ENCODE data around the gene AKTIP. TPM values are rescaled to one million over a fixed set of nuclear protein-coding genes. Genes with fewer than 3 reads are reported as not detected.

Gene AKTIP
- polyA plus RNA-seq, 1 donor from 2014 or later = 68.6 TPM

- Histone ChIP-seq H3K36me3 (ENCODE audit: insufficient read depth, low read length) (no peaks in the 10 kb centered on the region), H3K27ac (ENCODE audit: low read length) (no peak overlapping the region), H2AFZ (ENCODE audit: low read depth, low read length) (no peak overlapping the region)
Observed at GRCh38 chr16:53517851-53518250, 14.8 kb upstream of the AKTIP start.

GRCh38 chr16:53515811-53516210, 12.8 kb upstream of the AKTIP start:
- H3K4me3 ChIP-seq (ENCODE audit: low read length) = no peak overlapping the region
- no peaks in the 10 kb centered on the region for H4K20me1 ChIP-seq (ENCODE audit: insufficient read depth)
- no peaks in the 10 kb centered on the region for H3K36me3 ChIP-seq (ENCODE audit: insufficient read depth, low read length)
- no peaks in the 10 kb centered on the region for H3K9me3 ChIP-seq (ENCODE audit: low read length)
- no peaks in the 10 kb centered on the region for H3K79me2 ChIP-seq (replicated peaks; ENCODE audit: insufficient read depth, low read length)
- H3F3A ChIP-seq (ENCODE audit: insufficient read depth, low read length, poor library complexity, severe bottlenecking) = no peaks in the 10 kb centered on the region
- no peaks in the 10 kb centered on the region for H3K9me2 ChIP-seq (ENCODE audit: insufficient read depth, low read length)
- no peaks in the 10 kb centered on the region for H3K27me3 ChIP-seq (ENCODE audit: insufficient read depth, low read depth, low read length)
- H3K27ac ChIP-seq (ENCODE audit: low read length) = no peak overlapping the region
- no peak overlapping the region for H3K9ac ChIP-seq (ENCODE audit: low read length)
- no peak overlapping the region for H3K4me2 ChIP-seq (ENCODE audit: low read length)
- no peak overlapping the region for H2AFZ ChIP-seq (ENCODE audit: low read depth, low read length)
- TF ChIP-seq CTCF (IDR thresholded peaks at IDR 0.05; ENCODE audit: poor library complexity, severe bottlenecking) = no peak
- TF ChIP-seq EZH2 (IDR thresholded peaks at IDR 0.05; ENCODE audit: borderline replicate concordance, insufficient read depth, low read length, poor library complexity, severe bottlenecking) = no peak
- TF ChIP-seq SMC3 (conservative IDR thresholded peaks at IDR 0.05; ENCODE audit: poor library complexity) = no peak
- no peak for TF ChIP-seq POLR2AphosphoS5 (IDR thresholded peaks at IDR 0.05)
- no peak for TF ChIP-seq REST (IDR thresholded peaks at IDR 0.05; ENCODE audit: borderline replicate concordance)
- TF ChIP-seq RAD21 (conservative IDR thresholded peaks at IDR 0.05) = no peak
- TF ChIP-seq TAF1 (IDR thresholded peaks at IDR 0.05; ENCODE audit: low read depth) = no peak

More at GRCh38 chr16:53517851-53518250, 14.8 kb upstream of the AKTIP start:
- Histone ChIP-seq H3F3A (ENCODE audit: insufficient read depth, low read length, poor library complexity, severe bottlenecking) (no peaks in the 10 kb centered on the region), H3K27me3 (ENCODE audit: insufficient read depth, low read depth, low read length) (no peaks in the 10 kb centered on the region), H3K9me2 (ENCODE audit: insufficient read depth, low read length) (no peaks in the 10 kb centered on the region), H3K4me3 (ENCODE audit: low read length) (no peak overlapping the region), H3K9me3 (ENCODE audit: low read length) (no peaks in the 10 kb centered on the region), H4K20me1 (ENCODE audit: insufficient read depth) (no peaks in the 10 kb centered on the region), H3K9ac (ENCODE audit: low read length) (no peak overlapping the region), H3K4me2 (ENCODE audit: low read length) (no peak overlapping the region), H3K79me2 (replicated peaks; ENCODE audit: insufficient read depth, low read length) (no peaks in the 10 kb centered on the region)
- TF ChIP-seq REST (IDR thresholded peaks at IDR 0.05; ENCODE audit: borderline replicate concordance) (no peak), MXI1 (conservative IDR thresholded peaks at IDR 0.05; ENCODE audit: poor library complexity, severe bottlenecking) (no peak), EZH2 (IDR thresholded peaks at IDR 0.05; ENCODE audit: borderline replicate concordance, insufficient read depth, low read length, poor library complexity, severe bottlenecking) (no peak), RAD21 (conservative IDR thresholded peaks at IDR 0.05) (no peak), POLR2AphosphoS5 (IDR thresholded peaks at IDR 0.05) (no peak), CTCF (IDR thresholded peaks at IDR 0.05; ENCODE audit: poor library complexity, severe bottlenecking) (no peak), TAF1 (IDR thresholded peaks at IDR 0.05; ENCODE audit: low read depth) (no peak), EP300 (conservative IDR thresholded peaks at IDR 0.05; ENCODE audit: poor library complexity, severe bottlenecking) (no peak), SMC3 (conservative IDR thresholded peaks at IDR 0.05; ENCODE audit: poor library complexity) (no peak)

Data from neural cell (in vitro differentiated cells).